Neural cell (in vitro differentiated cells): ENCODE data around the gene SRPK1. TPM values are rescaled to one million over a fixed set of nuclear protein-coding genes. Genes with fewer than 3 reads are reported as not detected.

Source experiments
- H2AFZ ChIP-seq: fragments of 200-600, 300-800 bp; sonication (generic), shearing (Covaris generic); 2 replicates; pipeline ENCODE4 v1.6.0; 2014; ENCODE audit warnings: low read depth, mild to moderate bottlenecking, antibody characterized with exemption, low read length, moderate library complexity
- H3F3A ChIP-seq: fragments of 200-600 bp; shearing (Covaris generic); 2 replicates; pipeline ENCODE4 v1.6.1; 2016; ENCODE audit warnings: mild to moderate bottlenecking, moderate library complexity, mixed read lengths, antibody characterized with exemption, low read length; ENCODE audit not compliant: insufficient read depth, poor library complexity, severe bottlenecking
- H3K27ac ChIP-seq: fragments of 200-600, 300-800 bp; sonication (generic), shearing (Covaris generic); 2 replicates; pipeline ENCODE4 v1.5.1; 2014; ENCODE audit warnings: mild to moderate bottlenecking, low read length, moderate library complexity
- H3K27me3 ChIP-seq: fragments of 300-800, 200-600 bp; sonication (generic), shearing (Covaris generic); 2 replicates; pipeline ENCODE4 v1.6.0; 2014; ENCODE audit warnings: mild to moderate bottlenecking, low read depth, low read length, moderate library complexity; ENCODE audit not compliant: insufficient read depth
- H3K36me3 ChIP-seq: fragments of 300-800, 200-600 bp; sonication (generic), shearing (Covaris generic); 2 replicates; pipeline ENCODE4 v1.5.1; 2014; ENCODE audit warnings: mild to moderate bottlenecking, antibody characterized with exemption, low read length, moderate library complexity; ENCODE audit not compliant: insufficient read depth
- H3K4me2 ChIP-seq: fragments of 300-800, 200-600 bp; sonication (generic), shearing (Covaris generic); 2 replicates; pipeline ENCODE4 v1.6.0; 2014; ENCODE audit warnings: mild to moderate bottlenecking, low read length
- H3K4me3 ChIP-seq: fragments of 300-800, 200-600 bp; sonication (generic), shearing (Covaris generic); 2 replicates; pipeline ENCODE4 v1.5.1; 2014; ENCODE audit warnings: mild to moderate bottlenecking, low read length, moderate library complexity
- H3K79me2 ChIP-seq: fragments of 200-600 bp; shearing (Covaris generic); replicated peaks from 2 replicates; pipeline ENCODE4 v1.6.0; 2014; ENCODE audit warnings: mild to moderate bottlenecking, low read length, moderate library complexity; ENCODE audit not compliant: insufficient read depth
- H3K9ac ChIP-seq: fragments of 300-800, 200-600 bp; sonication (generic), shearing (Covaris generic); 2 replicates; pipeline ENCODE4 v1.6.1; 2016; ENCODE audit warnings: mild to moderate bottlenecking, low read length, mixed read lengths
- H3K9me2 ChIP-seq: fragments of 200-600 bp; shearing (Covaris generic); 2 replicates; pipeline ENCODE4 v1.6.1; 2016; ENCODE audit warnings: mild to moderate bottlenecking, low read length, mixed read lengths; ENCODE audit not compliant: insufficient read depth
- H3K9me3 ChIP-seq: fragments of 200-600, 300-800 bp; sonication (generic), shearing (Covaris generic); 2 replicates; pipeline ENCODE4 v1.6.1; 2016; ENCODE audit warnings: mild to moderate bottlenecking, mixed run types, low read length, moderate library complexity, mixed read lengths
- H4K20me1 ChIP-seq: fragments of 200-600 bp; shearing (Covaris generic); 2 replicates; pipeline ENCODE4 v1.6.1; 2016; ENCODE audit warnings: mild to moderate bottlenecking, mixed run types; ENCODE audit not compliant: insufficient read depth
- EP300 ChIP-seq: fragments of 450-650 bp; conservative IDR thresholded peaks from 2 replicates; pipeline ENCODE4 v1.6.1; 2014; ENCODE audit warnings: antibody characterized with exemption, mild to moderate bottlenecking, moderate library complexity; ENCODE audit not compliant: poor library complexity, severe bottlenecking
- EZH2 ChIP-seq: fragments of 200-600, 300-800 bp; shearing (Covaris generic), sonication (generic); IDR thresholded peaks from 2 replicates; pipeline ENCODE4 v1.6.1; 2014; ENCODE audit warnings: antibody characterized with exemption, low read length, borderline replicate concordance, mild to moderate bottlenecking; ENCODE audit not compliant: insufficient read depth, poor library complexity, severe bottlenecking
- MXI1 ChIP-seq: fragments of 450-650 bp; conservative IDR thresholded peaks from 2 replicates; pipeline ENCODE4 v1.6.1; 2014; ENCODE audit warnings: antibody characterized with exemption, mild to moderate bottlenecking; ENCODE audit not compliant: poor library complexity, severe bottlenecking
- POLR2AphosphoS5 ChIP-seq: IDR thresholded peaks from 2 replicates; pipeline ENCODE4 v1.6.1; 2012
- RAD21 ChIP-seq: fragments of 450-650 bp; conservative IDR thresholded peaks from 2 replicates; pipeline ENCODE4 v1.6.1; 2014; ENCODE audit warnings: antibody characterized with exemption, mild to moderate bottlenecking, moderate library complexity
- SMC3 ChIP-seq: fragments of 450-650 bp; conservative IDR thresholded peaks from 2 replicates; pipeline ENCODE4 v1.6.1; 2014; ENCODE audit warnings: antibody characterized with exemption, mild to moderate bottlenecking, moderate library complexity; ENCODE audit not compliant: poor library complexity
- TAF1 ChIP-seq: IDR thresholded peaks from 2 replicates; pipeline ENCODE4 v1.6.1; 2012; ENCODE audit warnings: low read depth
- polyA plus RNA-seq: library from polyadenylated mRNA; depleted of rRNA; stranded (reverse); fragments of >200 nt; gene quantifications from 2 replicates; pipeline ENCODE4 v1.2.3, GENCODE V29; 2014
- TF ChIP-seq, protein P1 (sequence below): IDR thresholded peaks from 2 replicates; pipeline ENCODE4 v1.6.1; 2012; ENCODE audit warnings: borderline replicate concordance
- TF ChIP-seq, protein P2 (sequence below): fragments of 450-650 bp; IDR thresholded peaks from 2 replicates; pipeline ENCODE4 v1.5.1; 2014; ENCODE audit warnings: antibody characterized with exemption, mild to moderate bottlenecking, moderate library complexity; ENCODE audit not compliant: poor library complexity, severe bottlenecking

SRPK1 gene
- polyA plus RNA-seq, 1 donor from 2014 or later = 39.9 TPM

DNA sequence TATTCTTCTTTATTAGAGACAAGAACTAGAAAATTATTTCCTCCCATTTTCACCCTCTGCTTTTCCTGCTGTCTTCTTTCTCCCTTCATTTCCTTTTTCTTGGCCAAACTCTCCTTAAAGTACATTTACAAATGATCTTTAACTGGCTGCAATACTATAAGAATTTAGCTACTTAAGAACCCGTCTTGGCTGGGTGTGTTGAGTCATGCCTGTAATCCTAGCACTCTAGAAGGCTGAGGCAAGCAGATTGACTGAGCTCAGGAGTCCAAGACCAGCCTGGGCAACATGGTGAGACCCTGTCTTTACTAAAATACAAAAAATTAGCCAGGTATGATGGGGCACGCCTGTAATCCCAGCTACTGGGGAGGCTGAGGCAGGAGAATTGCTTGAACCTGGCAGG lies 39.3 kb upstream of the SRPK1 start:
- no peaks in the 10 kb centered on the region for H4K20me1 ChIP-seq
- H3K9ac ChIP-seq = no peak overlapping the region
- no peak overlapping the region for H3K27ac ChIP-seq
- H3F3A ChIP-seq = no peaks in the 10 kb centered on the region
- no peak overlapping the region for H2AFZ ChIP-seq
- no peaks in the 10 kb centered on the region for H3K9me3 ChIP-seq
- H3K4me2 ChIP-seq = no peak overlapping the region
- no peak overlapping the region for H3K4me3 ChIP-seq
- no peaks in the 10 kb centered on the region for H3K36me3 ChIP-seq
- H3K27me3 ChIP-seq = no peaks in the 10 kb centered on the region
- H3K79me2 ChIP-seq = no peaks in the 10 kb centered on the region
- no peaks in the 10 kb centered on the region for H3K9me2 ChIP-seq
- no peak for TF ChIP-seq POLR2AphosphoS5
- TF ChIP-seq EZH2 = no peak
- no peak for TF ChIP-seq EP300
- TF ChIP-seq TAF1 = no peak
- no peak for TF ChIP-seq RAD21
- TF ChIP-seq, protein P1, sequence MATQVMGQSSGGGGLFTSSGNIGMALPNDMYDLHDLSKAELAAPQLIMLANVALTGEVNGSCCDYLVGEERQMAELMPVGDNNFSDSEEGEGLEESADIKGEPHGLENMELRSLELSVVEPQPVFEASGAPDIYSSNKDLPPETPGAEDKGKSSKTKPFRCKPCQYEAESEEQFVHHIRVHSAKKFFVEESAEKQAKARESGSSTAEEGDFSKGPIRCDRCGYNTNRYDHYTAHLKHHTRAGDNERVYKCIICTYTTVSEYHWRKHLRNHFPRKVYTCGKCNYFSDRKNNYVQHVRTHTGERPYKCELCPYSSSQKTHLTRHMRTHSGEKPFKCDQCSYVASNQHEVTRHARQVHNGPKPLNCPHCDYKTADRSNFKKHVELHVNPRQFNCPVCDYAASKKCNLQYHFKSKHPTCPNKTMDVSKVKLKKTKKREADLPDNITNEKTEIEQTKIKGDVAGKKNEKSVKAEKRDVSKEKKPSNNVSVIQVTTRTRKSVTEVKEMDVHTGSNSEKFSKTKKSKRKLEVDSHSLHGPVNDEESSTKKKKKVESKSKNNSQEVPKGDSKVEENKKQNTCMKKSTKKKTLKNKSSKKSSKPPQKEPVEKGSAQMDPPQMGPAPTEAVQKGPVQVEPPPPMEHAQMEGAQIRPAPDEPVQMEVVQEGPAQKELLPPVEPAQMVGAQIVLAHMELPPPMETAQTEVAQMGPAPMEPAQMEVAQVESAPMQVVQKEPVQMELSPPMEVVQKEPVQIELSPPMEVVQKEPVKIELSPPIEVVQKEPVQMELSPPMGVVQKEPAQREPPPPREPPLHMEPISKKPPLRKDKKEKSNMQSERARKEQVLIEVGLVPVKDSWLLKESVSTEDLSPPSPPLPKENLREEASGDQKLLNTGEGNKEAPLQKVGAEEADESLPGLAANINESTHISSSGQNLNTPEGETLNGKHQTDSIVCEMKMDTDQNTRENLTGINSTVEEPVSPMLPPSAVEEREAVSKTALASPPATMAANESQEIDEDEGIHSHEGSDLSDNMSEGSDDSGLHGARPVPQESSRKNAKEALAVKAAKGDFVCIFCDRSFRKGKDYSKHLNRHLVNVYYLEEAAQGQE = no peak
- TF ChIP-seq, protein P2, sequence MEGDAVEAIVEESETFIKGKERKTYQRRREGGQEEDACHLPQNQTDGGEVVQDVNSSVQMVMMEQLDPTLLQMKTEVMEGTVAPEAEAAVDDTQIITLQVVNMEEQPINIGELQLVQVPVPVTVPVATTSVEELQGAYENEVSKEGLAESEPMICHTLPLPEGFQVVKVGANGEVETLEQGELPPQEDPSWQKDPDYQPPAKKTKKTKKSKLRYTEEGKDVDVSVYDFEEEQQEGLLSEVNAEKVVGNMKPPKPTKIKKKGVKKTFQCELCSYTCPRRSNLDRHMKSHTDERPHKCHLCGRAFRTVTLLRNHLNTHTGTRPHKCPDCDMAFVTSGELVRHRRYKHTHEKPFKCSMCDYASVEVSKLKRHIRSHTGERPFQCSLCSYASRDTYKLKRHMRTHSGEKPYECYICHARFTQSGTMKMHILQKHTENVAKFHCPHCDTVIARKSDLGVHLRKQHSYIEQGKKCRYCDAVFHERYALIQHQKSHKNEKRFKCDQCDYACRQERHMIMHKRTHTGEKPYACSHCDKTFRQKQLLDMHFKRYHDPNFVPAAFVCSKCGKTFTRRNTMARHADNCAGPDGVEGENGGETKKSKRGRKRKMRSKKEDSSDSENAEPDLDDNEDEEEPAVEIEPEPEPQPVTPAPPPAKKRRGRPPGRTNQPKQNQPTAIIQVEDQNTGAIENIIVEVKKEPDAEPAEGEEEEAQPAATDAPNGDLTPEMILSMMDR = no peak
- no peak for TF ChIP-seq MXI1
- no peak for TF ChIP-seq SMC3

GRCh38 chr6:35955970-35956369 lies 35.1 kb upstream of the SRPK1 start:
- Histone ChIP-seq H3K4me3 (no peak overlapping the region), H2AFZ (no peak overlapping the region), H3K9me2 (no peaks in the 10 kb centered on the region), H3K27me3 (no peaks in the 10 kb centered on the region), H3K27ac (no peak overlapping the region), H3K79me2 (no peaks in the 10 kb centered on the region), H3K4me2 (no peak overlapping the region), H3K9me3 (no peaks in the 10 kb centered on the region), H4K20me1 (no peaks in the 10 kb centered on the region), H3F3A (no peaks in the 10 kb centered on the region), H3K36me3 (no peaks in the 10 kb centered on the region), H3K9ac (no peak overlapping the region)
- TF ChIP-seq EZH2 (no peak), RAD21 (no peak), TAF1 (no peak), SMC3 (no peak), MXI1 (no peak), POLR2AphosphoS5 (no peak), EP300 (no peak)
- TF ChIP-seq, protein P2 = no peak
- TF ChIP-seq, protein P1 = no peak
